T follicular helper cell (primary cell): ENCODE data around the gene SIGLEC6.
A peak's percentile ranks its signal among the peaks of the same experiment; 100 is the strongest.

ENCODE experiments used
- DNase-seq: peaks from one replicate; pipeline ENCODE4 v3.0.0-alpha.2; 2020; ENCODE audit warnings: low read depth
- total RNA-seq, 2 experiments: gene quantifications; one replicate each; lab custom pipeline; 2026; lab: John Stamatoyannopoulos, UW

SIGLEC6 gene
- 0 to 0.09 reads per million in 2 experiments for total RNA-seq

DNA sequence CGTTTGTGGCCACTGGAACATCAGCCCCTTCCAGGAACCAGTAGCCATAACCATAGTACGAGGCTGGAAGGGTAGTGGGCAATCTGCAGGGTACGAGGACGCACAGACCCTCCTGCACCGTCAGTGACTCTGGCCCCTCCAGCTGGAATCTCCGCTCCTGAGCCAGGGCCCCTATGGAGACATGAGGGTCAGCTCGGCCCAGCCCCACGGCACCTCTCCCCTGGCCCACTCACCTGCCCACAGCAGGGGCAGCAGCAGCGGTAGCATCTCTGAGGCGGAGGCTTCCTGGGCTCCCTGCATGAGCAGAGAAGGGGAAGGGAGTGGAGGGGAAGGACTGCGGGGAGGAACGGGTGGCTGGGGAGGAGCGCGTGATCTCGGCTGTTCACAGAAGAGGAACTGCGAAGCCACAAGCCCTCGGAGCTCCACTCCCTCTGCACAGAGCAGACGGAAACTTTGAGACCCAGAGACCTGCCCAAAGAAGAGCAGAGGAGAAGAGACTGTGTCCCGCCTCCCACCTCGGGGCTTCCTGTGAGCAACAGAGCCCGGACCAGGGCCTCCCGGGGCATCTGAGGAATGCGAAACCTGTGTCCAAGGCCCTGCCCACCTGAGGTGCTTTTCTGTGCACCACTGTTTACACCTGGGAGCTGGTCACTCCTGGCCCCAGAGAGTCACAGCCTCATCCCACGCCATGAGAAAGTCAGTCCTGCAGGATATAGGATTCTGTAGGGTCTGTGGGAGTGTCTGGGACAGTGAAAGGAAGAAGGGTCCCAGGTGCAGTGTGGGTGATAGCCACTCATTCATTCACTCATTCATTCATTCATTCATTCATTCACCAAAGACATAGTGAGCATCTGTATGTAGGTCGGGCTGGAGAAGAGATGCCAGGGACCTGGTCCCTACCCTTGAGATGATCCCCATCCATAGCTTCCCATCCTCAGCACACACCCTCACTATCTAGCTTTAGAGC, at the start of gene SIGLEC6:
SIGLEC6 (minus strand) TSS at position 322 of the 967 bp plus-strand sequence; CDS start at position 300, 22 bp downstream.
- no peak for DNase-seq

DNA sequence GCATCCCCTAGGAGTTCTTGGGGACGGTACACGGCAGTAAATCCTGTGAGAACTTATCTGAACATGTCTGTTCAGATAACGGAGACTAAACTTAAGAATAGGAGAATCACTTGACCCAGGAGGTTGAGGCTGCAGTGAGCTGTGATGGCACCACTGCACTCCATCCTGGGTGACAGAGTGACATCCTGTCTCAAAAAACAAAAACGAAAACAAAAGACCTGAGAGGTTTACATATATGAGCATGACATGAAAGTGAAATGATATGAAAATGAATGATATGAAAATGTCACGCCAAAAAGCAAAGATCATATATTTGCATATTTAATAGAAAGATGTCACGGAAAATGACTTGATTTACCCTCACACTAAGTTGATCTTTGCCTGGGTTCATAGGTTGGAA, 45.4 kb upstream of the SIGLEC6 start:
- DNase-seq, result no peak

DNA sequence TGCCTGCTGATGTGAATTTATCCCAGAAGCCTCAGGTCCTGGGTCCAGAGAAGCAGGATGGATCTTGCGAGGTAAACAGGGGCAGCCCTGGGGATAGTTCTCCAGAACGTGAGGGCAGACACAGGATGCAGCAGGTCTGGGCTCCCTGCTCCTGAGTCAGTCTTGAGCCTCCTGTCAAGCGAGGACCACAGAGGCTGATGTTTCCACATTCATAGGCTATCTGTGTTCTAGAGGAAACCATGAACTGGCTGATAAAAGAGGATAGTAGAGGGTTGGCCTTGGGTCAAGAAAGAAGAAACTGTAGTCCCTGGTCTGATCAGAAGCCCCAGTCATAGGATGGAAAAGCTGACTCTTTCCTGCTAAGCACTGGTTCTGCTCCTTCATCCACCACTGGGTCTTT, 41.9 kb upstream of the SIGLEC6 start:
- no peak for DNase-seq

GRCh38 chr19:51572908-51573307, 41.4 kb upstream of the SIGLEC6 start:
- DNase-seq, result no peak

- no peak for DNase-seq
Measured at GRCh38 chr19:51572410-51572809, 40.9 kb upstream of the SIGLEC6 start.

DNA sequence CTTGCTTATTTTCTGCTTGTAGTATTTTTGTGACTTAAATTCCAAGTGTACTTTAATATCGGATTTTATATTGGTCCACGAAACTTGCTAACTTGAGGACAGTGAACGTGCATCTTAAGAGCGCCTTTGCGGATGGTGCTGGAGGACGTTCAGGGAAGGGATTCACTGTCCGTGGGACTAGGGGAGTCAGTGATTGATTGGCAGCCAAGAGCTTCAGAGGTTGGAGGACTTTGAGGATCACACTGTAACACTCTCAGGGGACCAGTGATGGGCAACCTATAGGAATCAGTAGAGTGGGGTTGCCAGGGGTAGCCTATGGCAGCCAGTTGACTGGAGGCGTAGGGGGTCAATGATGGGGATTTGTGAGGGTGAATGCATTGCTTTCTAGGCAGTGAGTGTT, 40.1 kb upstream of the SIGLEC6 start:
- DNase-seq, result no peak

DNA sequence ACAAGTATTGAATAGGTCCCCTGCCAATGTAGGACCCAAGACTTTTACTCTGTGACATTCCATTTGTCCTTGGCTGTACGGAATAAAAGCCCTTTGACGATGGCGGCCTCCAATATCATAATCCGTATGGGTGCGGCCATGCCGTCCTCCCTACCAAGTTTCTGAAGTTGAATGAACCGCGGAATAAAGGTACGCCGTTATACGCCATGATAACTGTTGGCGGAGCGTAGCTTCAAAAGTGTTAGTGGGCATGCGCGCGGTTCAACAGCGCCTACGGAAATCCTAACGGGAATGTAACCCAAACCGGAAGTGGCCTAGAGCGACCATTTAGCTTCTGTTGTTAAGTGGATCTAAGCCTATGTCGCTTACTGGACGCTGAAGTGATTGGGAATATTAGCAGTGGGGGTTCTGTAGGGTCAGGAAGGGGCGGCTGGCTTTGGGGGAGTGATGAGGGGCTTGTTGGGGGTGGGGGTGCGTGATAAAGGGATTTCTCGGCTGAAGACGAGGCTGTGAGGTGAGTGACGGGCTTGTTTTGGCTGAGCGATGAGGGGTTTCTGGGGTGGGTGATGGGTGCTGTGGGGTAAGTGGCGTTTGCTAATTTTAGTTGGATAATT, 39.6 kb upstream of the SIGLEC6 start, which contains the start of gene ZNF175:
ZNF175 (plus strand) TSS at position 322 of the 614 bp plus-strand sequence. CDS start 2,047 bp downstream, outside the sequence.
- DNase-seq, result peak; percentile 71

- no peak for DNase-seq
Measured at GRCh38 chr19:51568456-51568855, 37.0 kb upstream of the SIGLEC6 start.

DNA sequence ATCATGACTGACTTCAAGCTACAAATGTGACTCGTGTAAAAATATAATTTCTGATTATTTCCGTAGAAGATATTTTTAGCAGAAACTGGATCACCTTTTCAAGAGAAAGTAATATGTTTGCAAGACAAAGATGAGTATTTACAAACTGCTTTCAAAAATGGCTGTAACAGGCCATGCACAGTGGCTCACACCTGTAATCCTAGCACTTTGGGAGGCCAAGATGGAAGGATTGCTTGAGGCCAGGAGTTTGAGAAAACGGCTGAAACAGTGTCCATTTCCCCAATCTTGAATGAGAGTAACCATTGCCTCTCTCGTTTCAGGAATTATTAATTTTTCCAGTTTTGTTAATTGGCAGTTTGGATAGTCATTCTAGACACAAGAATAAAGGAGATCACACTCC, 36.1 kb upstream of the SIGLEC6 start:
- no peak for DNase-seq

DNA sequence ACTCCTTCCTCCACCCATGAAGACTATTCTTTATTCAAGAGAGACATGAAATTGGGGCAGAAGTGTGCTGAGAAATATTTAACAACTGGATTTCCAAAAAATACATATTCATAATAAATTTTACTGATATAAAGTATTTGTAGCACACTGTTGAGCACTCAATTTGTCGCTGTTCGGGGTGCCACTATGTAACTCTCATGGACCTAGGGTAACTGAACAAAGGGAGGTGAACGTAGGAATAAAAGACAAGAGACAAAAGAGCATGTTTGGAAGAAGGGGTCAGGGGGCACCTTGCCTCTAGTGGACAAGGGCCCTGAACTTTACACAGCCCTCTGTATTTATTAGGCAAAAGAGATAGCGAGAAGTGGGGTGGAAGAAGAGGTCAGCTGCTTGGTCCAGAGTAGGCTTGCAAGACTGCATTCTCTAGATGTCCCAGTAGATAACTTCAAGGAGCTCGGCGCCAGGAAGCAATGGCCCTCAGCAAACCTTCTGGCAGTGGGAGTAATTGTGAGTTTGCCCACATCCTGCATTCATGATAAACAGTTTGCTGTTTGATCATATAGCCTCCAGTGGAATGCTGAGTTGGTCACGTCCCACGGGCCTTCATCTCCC, 35.1 kb upstream of the SIGLEC6 start:
- DNase-seq, result no peak

DNA sequence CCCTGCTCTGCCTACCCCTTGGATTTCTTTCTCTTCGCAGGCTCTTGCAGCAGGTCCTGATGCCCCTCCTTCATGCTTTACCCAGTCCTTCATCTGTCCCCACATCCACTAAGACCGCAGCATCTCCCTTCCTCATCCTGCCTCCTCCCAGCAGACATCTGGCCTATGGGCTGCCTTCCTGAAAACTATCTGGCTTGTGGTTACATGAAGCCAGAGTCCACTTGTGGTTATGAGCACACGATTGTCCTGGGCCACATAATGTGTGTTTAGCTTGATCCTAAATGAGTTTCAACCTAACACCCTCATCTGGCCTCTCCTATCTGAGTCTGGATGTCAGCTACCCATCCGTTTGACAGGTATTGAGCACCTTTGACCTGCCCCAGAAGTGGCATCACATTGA, 34.1 kb upstream of the SIGLEC6 start:
- DNase-seq, result no peak

- no peak for DNase-seq
Measured at GRCh38 chr19:51564791-51565190, 33.3 kb upstream of the SIGLEC6 start.

GRCh38 chr19:51560339-51560738, 28.9 kb upstream of the SIGLEC6 start:
- no peak for DNase-seq

DNA sequence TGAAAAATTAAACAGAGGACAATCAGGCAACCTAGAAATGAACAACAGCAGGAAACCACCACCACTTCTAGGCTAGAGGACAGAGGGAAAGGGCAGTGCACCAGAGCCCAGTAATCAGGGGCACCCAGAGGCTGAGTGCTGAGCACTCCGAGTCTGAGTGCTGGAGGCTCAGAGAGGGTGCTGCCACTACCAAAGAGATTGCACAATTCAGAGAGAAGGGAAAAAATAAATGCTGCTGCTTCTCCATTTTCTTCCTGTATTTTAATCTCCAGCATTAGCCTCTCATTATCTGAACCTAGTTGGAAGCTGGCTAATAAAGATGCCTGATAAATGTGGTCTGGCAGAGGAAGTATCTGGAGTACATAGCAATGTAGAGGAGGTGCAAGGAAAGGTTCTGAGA, 27.8 kb upstream of the SIGLEC6 start:
- no peak for DNase-seq

DNA sequence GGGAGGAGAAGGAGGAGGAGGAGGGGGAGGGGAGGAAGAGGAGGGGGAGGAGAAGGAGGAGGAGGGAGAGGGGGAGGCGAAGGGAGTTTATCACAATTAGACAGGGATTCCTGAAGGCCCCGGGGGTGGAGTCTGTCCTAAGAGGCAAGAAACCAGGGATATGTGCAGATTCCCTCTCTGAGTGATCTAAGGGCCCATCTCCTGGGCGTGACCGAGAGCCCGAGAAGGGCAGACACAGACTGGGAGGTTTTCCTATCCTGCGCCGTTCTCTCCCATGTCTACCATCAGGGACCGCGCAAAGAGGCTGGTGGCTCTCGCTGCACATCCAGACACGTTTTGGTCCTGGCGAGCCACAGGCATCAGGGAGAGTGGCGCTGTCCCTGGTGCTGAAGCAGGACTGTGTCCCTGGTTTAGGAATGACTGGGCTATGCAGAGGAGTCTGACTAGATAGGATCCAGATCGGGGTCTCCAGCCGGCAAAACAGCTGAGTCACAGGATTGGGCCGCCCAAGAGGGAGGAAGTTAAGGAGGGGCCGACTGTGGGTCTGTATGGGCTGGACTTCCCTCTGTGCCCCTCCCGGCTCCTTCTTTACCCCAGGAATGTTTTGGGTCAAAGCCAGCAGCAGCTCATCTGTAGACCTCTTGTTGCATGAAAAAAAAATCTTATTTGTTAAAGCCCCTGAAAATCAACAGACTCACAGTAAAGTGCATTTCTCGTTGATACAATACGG, 21.7 kb upstream of the SIGLEC6 start:
- no peak for DNase-seq

DNA sequence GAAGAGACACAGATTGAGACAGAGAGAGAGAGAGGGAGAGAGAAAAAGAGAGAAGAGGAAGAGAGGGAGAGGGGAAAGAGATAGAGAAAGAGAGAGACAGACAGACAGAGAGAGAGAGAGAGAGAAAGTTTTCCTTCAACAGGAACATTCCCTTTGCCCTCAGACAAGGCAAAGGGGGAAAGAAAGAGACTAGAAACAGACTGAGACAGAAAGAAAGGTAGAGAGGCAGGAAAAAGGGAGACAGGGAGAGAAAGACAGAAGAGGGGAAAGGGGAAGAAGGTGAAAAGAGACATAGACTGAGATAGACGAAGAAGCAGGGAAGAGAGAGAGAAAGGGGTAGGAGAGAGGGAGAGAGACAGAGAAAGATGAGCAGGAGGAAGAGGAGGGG, 21.1 kb upstream of the SIGLEC6 start:
- DNase-seq, result no peak

GRCh38 chr19:51551673-51552432, 20.4 kb upstream of the SIGLEC6 start:
- DNase-seq, result no peak

GRCh38 chr19:51550848-51551672, 19.6 kb upstream of the SIGLEC6 start:
- no peak for DNase-seq

- DNase-seq, result no peak
Measured at GRCh38 chr19:51549533-51550324, 18.3 kb upstream of the SIGLEC6 start.
